Hepatocyte (in vitro differentiated cells): Measurements from ENCODE around the gene MEAF6. TPM values are rescaled to one million over a fixed set of nuclear protein-coding genes. Genes with fewer than 3 reads are reported as not detected.
A peak's percentile ranks its signal among the peaks of the same experiment; 100 is the strongest.

Experiments
- DNase-seq: peaks from one replicate; pipeline ENCODE4 v3.0.0-alpha.2; 2016; ENCODE audit warnings: low spot score
- H2AFZ ChIP-seq: fragments of 200-600 bp; sonication (generic); 2 replicates; pipeline ENCODE4 v1.6.0; 2016; ENCODE audit warnings: antibody characterized with exemption, mild to moderate bottlenecking
- H3K27ac ChIP-seq: fragments of 200-600 bp; sonication (generic); 2 replicates; pipeline ENCODE4 v1.5.1; 2016; ENCODE audit warnings: mild to moderate bottlenecking
- H3K27me3 ChIP-seq: fragments of 200-600 bp; sonication (generic); 2 replicates; pipeline ENCODE4 v1.6.1; 2016
- H3K36me3 ChIP-seq: fragments of 200-600 bp; sonication (generic); replicated peaks from 2 replicates; pipeline ENCODE4 v1.5.1; 2016; ENCODE audit warnings: low read depth; ENCODE audit not compliant: insufficient read depth
- H3K4me1 ChIP-seq: fragments of 200-600 bp; sonication (generic); 2 replicates; pipeline ENCODE4 v1.5.1; 2016; ENCODE audit warnings: mild to moderate bottlenecking, moderate library complexity; ENCODE audit not compliant: insufficient read depth
- H3K4me2 ChIP-seq: fragments of 200-600 bp; sonication (generic); 2 replicates; pipeline ENCODE4 v1.6.0; 2016
- H3K4me3 ChIP-seq: fragments of 200-600 bp; sonication (generic); 2 replicates; pipeline ENCODE4 v1.5.1; 2016; ENCODE audit warnings: mild to moderate bottlenecking
- H3K79me2 ChIP-seq: fragments of 200-600 bp; sonication (generic); 2 replicates; pipeline ENCODE4 v1.6.0; 2017; ENCODE audit warnings: mild to moderate bottlenecking
- H3K9me2 ChIP-seq: fragments of 200-600 bp; sonication (generic); replicated peaks from 2 replicates; pipeline ENCODE4 v1.6.0; 2017; ENCODE audit warnings: mild to moderate bottlenecking; ENCODE audit not compliant: insufficient read depth
- H3K9me3 ChIP-seq: fragments of 200-600 bp; sonication (generic); 2 replicates; pipeline ENCODE4 v1.5.1; 2016; ENCODE audit warnings: low read depth, mild to moderate bottlenecking
- H4K20me1 ChIP-seq: fragments of 200-600 bp; sonication (generic); 2 replicates; pipeline ENCODE4 v1.6.0; 2016; ENCODE audit warnings: mild to moderate bottlenecking; ENCODE audit not compliant: insufficient read depth, poor library complexity, severe bottlenecking
- EZH2 ChIP-seq: fragments of 200-600 bp; sonication (generic); IDR thresholded peaks from 2 replicates; pipeline ENCODE4 v1.6.1; 2016; ENCODE audit warnings: antibody characterized with exemption, mild to moderate bottlenecking, borderline replicate concordance
- EZH2phosphoT487 ChIP-seq: fragments of 200-600 bp; sonication (generic); IDR thresholded peaks from one replicate; pipeline ENCODE4 v1.6.1; 2018; ENCODE audit warnings: antibody characterized with exemption, mild to moderate bottlenecking, low read depth, moderate library complexity; ENCODE audit not compliant: unreplicated experiment, severe bottlenecking
- WGBS: methylation state at CpG from one replicate; pipeline ENCODE4 v1.1.6; 2016; ENCODE audit warnings: low lambda C conversion rate; ENCODE audit errors: missing lambda C conversion rate; 5-methylcytosine and 5-hydroxymethylcytosine counted together
- polyA plus RNA-seq: library from polyadenylated mRNA; unstranded; fragments of >200 nt; fragmentation: Nextera tagmentation; extraction: Ambion mirVana; gene quantifications from 2 replicates; pipeline ENCODE4 v1.2.1, GENCODE V29; 2016
- total RNA-seq: library from RNA; depleted of rRNA; stranded (reverse); fragments of >200 nt; gene quantifications from 2 replicates; pipeline ENCODE4 v1.2.3, GENCODE V29; 2014
- TF ChIP-seq, protein P1 (sequence below): fragments of 200-600 bp; sonication (generic); IDR thresholded peaks from 2 replicates; pipeline ENCODE4 v1.5.1; 2016; ENCODE audit warnings: antibody characterized with exemption, mild to moderate bottlenecking; ENCODE audit not compliant: poor library complexity

The MEAF6 gene
- total and polyA plus RNA-seq, 2 experiments from 2014 or later, result 46.5 to 74.7 TPM

DNA sequence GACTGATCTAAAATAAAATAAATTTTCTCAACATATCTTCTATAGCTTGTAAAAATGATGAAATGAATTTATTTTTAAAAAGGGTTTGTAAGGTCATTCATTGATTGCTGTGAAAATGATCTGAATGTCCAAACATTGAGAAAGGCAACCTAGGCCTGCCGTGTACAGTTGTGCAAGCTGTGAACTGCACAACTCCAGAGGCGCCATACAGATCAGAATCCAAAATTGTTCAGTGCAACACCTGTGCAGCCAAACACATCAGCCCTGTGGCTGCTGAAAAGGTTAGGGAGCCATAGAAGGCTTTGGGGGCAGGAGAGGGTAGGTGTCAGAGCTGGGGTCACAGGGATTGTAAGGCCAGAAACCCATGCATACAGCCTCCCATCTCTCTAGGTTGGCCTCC lies 50.1 kb downstream of the MEAF6 start:
- TF ChIP-seq, protein P1, sequence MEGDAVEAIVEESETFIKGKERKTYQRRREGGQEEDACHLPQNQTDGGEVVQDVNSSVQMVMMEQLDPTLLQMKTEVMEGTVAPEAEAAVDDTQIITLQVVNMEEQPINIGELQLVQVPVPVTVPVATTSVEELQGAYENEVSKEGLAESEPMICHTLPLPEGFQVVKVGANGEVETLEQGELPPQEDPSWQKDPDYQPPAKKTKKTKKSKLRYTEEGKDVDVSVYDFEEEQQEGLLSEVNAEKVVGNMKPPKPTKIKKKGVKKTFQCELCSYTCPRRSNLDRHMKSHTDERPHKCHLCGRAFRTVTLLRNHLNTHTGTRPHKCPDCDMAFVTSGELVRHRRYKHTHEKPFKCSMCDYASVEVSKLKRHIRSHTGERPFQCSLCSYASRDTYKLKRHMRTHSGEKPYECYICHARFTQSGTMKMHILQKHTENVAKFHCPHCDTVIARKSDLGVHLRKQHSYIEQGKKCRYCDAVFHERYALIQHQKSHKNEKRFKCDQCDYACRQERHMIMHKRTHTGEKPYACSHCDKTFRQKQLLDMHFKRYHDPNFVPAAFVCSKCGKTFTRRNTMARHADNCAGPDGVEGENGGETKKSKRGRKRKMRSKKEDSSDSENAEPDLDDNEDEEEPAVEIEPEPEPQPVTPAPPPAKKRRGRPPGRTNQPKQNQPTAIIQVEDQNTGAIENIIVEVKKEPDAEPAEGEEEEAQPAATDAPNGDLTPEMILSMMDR, result no peak
- TF ChIP-seq EZH2, result no peak
- TF ChIP-seq EZH2phosphoT487, result no peak
- no peaks in the 10 kb centered on the region for H3K9me3 ChIP-seq
- no peaks in the 10 kb centered on the region for H4K20me1 ChIP-seq
- no peak for DNase-seq
- no peaks in the 10 kb centered on the region for H3K9me2 ChIP-seq
- no peaks in the 10 kb centered on the region for H3K36me3 ChIP-seq
- no peak overlapping the region for H2AFZ ChIP-seq
- H3K4me2 ChIP-seq, result no peak overlapping the region
- H3K4me3 ChIP-seq, result no peak overlapping the region
- peaks cover 7% of the 10 kb centered on the region for H3K4me1 ChIP-seq
- H3K79me2 ChIP-seq, result no peaks in the 10 kb centered on the region
- 54% methylated on average over 2 of the region's 2 CpGs for WGBS
- H3K27me3 ChIP-seq, result no peaks in the 10 kb centered on the region
- peak overlapping the region; percentile 78 for H3K27ac ChIP-seq

DNA sequence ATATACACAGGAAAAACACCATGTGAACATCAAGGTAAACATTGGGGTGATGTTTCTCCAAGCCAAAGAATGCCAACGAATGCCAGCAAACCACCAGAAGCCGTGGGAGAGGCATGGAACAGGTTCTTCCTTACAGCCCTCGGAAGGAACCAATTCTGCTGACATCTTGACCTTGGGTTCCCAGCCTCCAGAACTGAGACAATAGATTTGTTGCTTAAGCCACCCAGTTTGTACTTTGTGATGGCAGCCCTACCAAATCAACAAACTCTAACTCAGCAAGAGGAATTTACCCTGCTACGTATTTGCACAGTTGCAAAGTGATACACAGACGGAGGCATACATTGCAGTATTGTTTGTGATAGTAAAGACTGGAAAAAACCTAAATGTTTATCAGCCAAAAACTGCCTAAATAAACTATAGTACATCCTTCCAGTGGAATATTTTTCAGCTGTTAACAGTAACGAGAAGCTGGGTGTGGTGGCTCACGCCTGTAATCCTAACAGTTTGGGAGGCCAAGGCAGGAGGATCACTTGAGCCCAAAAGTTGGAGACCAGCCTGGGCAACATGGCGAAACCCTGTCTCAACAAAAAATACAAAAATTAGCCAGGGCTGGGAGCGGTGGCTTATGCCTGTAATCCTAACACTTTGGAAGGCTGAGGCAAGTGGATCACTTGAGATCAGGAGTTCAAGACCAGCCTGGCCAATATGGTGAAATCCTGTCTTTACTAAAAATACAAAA lies 52.7 kb downstream of the MEAF6 start:
- WGBS, result 78% methylated on average over 9 of the region's 9 CpGs
- Histone ChIP-seq H3K27ac (no peak overlapping the region), H3K4me2 (no peak overlapping the region)

DNA sequence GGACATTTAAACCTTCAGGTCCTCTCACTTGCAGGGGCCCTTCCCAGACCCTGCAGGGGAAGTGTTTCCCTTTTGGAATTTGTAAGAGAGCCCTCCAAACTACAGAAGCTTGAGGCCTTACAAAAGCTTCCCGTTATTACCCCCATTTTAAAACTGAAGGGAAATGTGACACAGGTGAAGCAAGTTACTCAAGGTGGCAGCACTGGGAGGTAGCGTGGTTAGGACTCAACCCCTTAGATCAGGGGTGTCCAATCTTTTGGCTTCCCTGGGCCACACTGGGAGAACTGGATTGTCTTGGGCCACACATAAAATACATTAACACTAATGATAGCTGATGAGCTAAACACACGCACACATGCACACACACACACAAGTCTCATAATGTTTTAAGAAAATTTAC lies 56.0 kb downstream of the MEAF6 start:
- H4K20me1 ChIP-seq, result no peaks in the 10 kb centered on the region
- TF ChIP-seq EZH2phosphoT487 (no peak), EZH2 (no peak)
- TF ChIP-seq, protein P1, result no peak

More for the DNA sequence above, 52.7 kb downstream of the MEAF6 start:
- Histone ChIP-seq H4K20me1 (no peaks in the 10 kb centered on the region), H3K27me3 (no peaks in the 10 kb centered on the region), H2AFZ (no peak overlapping the region), H3K36me3 (no peaks in the 10 kb centered on the region), H3K9me3 (no peaks in the 10 kb centered on the region), H3K9me2 (no peaks in the 10 kb centered on the region), H3K79me2 (no peaks in the 10 kb centered on the region), H3K4me3 (no peak overlapping the region), H3K4me1 (peaks cover 7% of the 10 kb centered on the region)
- no peak for TF ChIP-seq EZH2phosphoT487
- TF ChIP-seq EZH2, result no peak
- TF ChIP-seq, protein P1, result no peak
- no peak for DNase-seq

More for the DNA sequence above, 56.0 kb downstream of the MEAF6 start:
- no peak overlapping the region for H3K27ac ChIP-seq
- no peak for DNase-seq
- H3K36me3 ChIP-seq, result no peaks in the 10 kb centered on the region
- 72% methylated on average over 3 of the region's 3 CpGs for WGBS
- H3K4me1 ChIP-seq, result no peaks in the 10 kb centered on the region
- no peak overlapping the region for H3K4me3 ChIP-seq
- no peak overlapping the region for H3K4me2 ChIP-seq
- no peaks in the 10 kb centered on the region for H3K27me3 ChIP-seq
- H3K79me2 ChIP-seq, result no peaks in the 10 kb centered on the region
- H3K9me3 ChIP-seq, result no peaks in the 10 kb centered on the region
- no peak overlapping the region for H2AFZ ChIP-seq
- no peaks in the 10 kb centered on the region for H3K9me2 ChIP-seq
